HepG2 (cell line): ENCODE data around the gene GPR162. TPM values are rescaled to one million over a fixed set of nuclear protein-coding genes. Genes with fewer than 3 reads are reported as not detected.

ENCODE experiments used
- ATAC-seq: fragments of 200-7000 bp; cut with Tn5 transposase; 3 replicates; pipeline ENCODE4 v1.9.1; 2020; ENCODE audit warnings: mild to moderate bottlenecking, moderate library complexity
- BruUV-seq: library from RNA; stranded (reverse); fragments of 400-500 nt; replicated peaks from 2 replicates; lab custom pipeline; 2021; lab: Mats Ljungman, UMichigan
- CTCF ChIA-PET: fragments of 300-600 bp; formaldehyde crosslinking; extraction: SDS; loops from one replicate; lab custom pipeline; 2021; ENCODE audit warnings: low total read pairs, inconsistent platforms, low intra/inter-chr PET ratio; lab: Yijun Ruan, JAX
- POLR2A ChIA-PET: fragments of 350-600 bp; sonication (Branson Sonifier 250); formaldehyde crosslinking; loops from one replicate; lab custom pipeline; 2020; ENCODE audit warnings: antibody characterized with exemption, inconsistent platforms; lab: Yijun Ruan, JAX
- DNase-seq: peaks from one replicate; pipeline ENCODE4 v3.0.0-alpha.2; 2015; ENCODE audit warnings: low spot score
- FAIRE-seq: peaks from 3 replicates; lab custom pipeline; 2011; peaks lifted over from hg19 to GRCh38; lab: Jason Lieb, UNC
- H2AFZ ChIP-seq: one replicate; pipeline ENCODE4 v1.6.1; 2011; ENCODE audit warnings: low read length, inconsistent platforms
- H3K27ac ChIP-seq: fragments of 300-600 bp; 3 replicates; pipeline ENCODE4 v1.8.0; 2011; ENCODE audit warnings: mixed run types, mild to moderate bottlenecking, mixed read lengths, low read length, inconsistent platforms; ENCODE audit not compliant: insufficient read depth; ENCODE audit errors: extremely low read length
- H3K27me3 ChIP-seq, 2 experiments: fragments of 200-600 bp in 1 of 2; 2 replicates in 1 of 2; 3 replicates in 1 of 2; pipeline versions ENCODE4 v1.6.0 to v1.8.0; 2011; ENCODE audit warnings: low read length in 2 of 2, mild to moderate bottlenecking in 2 of 2, moderate library complexity in 2 of 2, inconsistent platforms in 1 of 2; ENCODE audit not compliant: insufficient read depth in 2 of 2, control insufficient read depth in 1 of 2
- H3K36me3 ChIP-seq, 2 experiments: fragments of 200-600 bp in 1 of 2; replicated peaks in 1 of 2; 2 replicates in 1 of 2; 3 replicates in 1 of 2; pipeline versions ENCODE4 v1.5.1 to v1.8.0; 2011; ENCODE audit warnings: low read length in 2 of 2, inconsistent platforms in 1 of 2; ENCODE audit not compliant: insufficient read depth in 2 of 2, control insufficient read depth in 1 of 2
- H3K4me1 ChIP-seq: 2 replicates; pipeline ENCODE4 v1.5.1; 2012; ENCODE audit warnings: low read length, inconsistent platforms; ENCODE audit not compliant: insufficient read depth
- H3K4me2 ChIP-seq: 2 replicates; pipeline ENCODE4 v1.6.0; 2011; ENCODE audit warnings: low read depth, low read length, inconsistent platforms
- H3K4me3 ChIP-seq, 3 experiments: fragments of 200-600 bp in 1 of 3; sonication (generic), shearing (Covaris generic) in 1 of 3; replicated peaks in 1 of 3; 2 replicates each; pipeline ENCODE4 v1.5.1; 2011 to 2016; ENCODE audit warnings: low read length in 3 of 3, inconsistent platforms in 2 of 3, low read depth in 2 of 3, mild to moderate bottlenecking in 2 of 3, control low read depth in 1 of 3, mixed read lengths in 1 of 3; ENCODE audit not compliant: insufficient read depth in 1 of 3
- H3K79me2 ChIP-seq: one replicate; pipeline ENCODE4 v1.6.1; 2011; ENCODE audit warnings: low read length, inconsistent platforms; ENCODE audit not compliant: insufficient read depth
- H3K9ac ChIP-seq: 2 replicates; pipeline ENCODE4 v1.6.0; 2011; ENCODE audit warnings: mild to moderate bottlenecking, low read depth, low read length, inconsistent platforms; ENCODE audit not compliant: insufficient read depth
- H3K9me3 ChIP-seq: 2 replicates; pipeline ENCODE4 v1.5.1; 2012; ENCODE audit warnings: mild to moderate bottlenecking, low read length
- H4K20me1 ChIP-seq: 2 replicates; pipeline ENCODE4 v1.6.0; 2011; ENCODE audit warnings: inconsistent platforms, mild to moderate bottlenecking, low read length, moderate library complexity; ENCODE audit not compliant: insufficient read depth
- DNMT1 ChIP-seq: sonication (generic); formaldehyde crosslinking; IDR thresholded peaks from 2 replicates; pipeline ENCODE4 v1.5.1; 2020; ENCODE audit warnings: mild to moderate bottlenecking, missing genetic modification reagents
- ELF3 ChIP-seq: IDR thresholded peaks from 2 replicates; pipeline ENCODE4 v1.6.1; 2016; ENCODE audit warnings: missing genetic modification reagents, missing compliant biosample characterization
- KMT2A ChIP-seq: sonication (generic); formaldehyde crosslinking; IDR thresholded peaks from 2 replicates; pipeline ENCODE4 v1.4.0; 2020; ENCODE audit warnings: missing genetic modification reagents
- MZF1 ChIP-seq: sonication (generic); formaldehyde crosslinking; IDR thresholded peaks from 2 replicates; pipeline ENCODE4 v1.8.1; 2023; ENCODE audit warnings: mild to moderate bottlenecking, missing genetic modification reagents, borderline replicate concordance
- POGZ ChIP-seq: sonication (generic); formaldehyde crosslinking; IDR thresholded peaks from 2 replicates; pipeline ENCODE4 v1.4.0; 2020; ENCODE audit warnings: mild to moderate bottlenecking, missing genetic modification reagents
- TBL1XR1 ChIP-seq: fragments of 150-350 bp; IDR thresholded peaks from 2 replicates; pipeline ENCODE4 v1.6.1; 2014; ENCODE audit warnings: borderline replicate concordance, low read length; ENCODE audit not compliant: partially characterized antibody
- THAP11 ChIP-seq: IDR thresholded peaks from 2 replicates; pipeline ENCODE4 v1.6.1; 2016; ENCODE audit warnings: missing biosample characterization, missing genetic modification reagents
- ZNF34 ChIP-seq: sonication (generic); formaldehyde crosslinking; IDR thresholded peaks from 2 replicates; pipeline ENCODE4 v1.4.0; 2020; ENCODE audit warnings: mild to moderate bottlenecking, missing genetic modification reagents, borderline replicate concordance
- ZNF354B ChIP-seq: sonication (generic); formaldehyde crosslinking; IDR thresholded peaks from 2 replicates; pipeline ENCODE4 v1.8.0; 2022; ENCODE audit warnings: mild to moderate bottlenecking, missing genetic modification reagents
- ZNF510 ChIP-seq: sonication (generic); formaldehyde crosslinking; IDR thresholded peaks from 2 replicates; pipeline ENCODE4 v1.4.0; 2020; ENCODE audit warnings: low read depth, mild to moderate bottlenecking, missing genetic modification reagents
- ZNF788 ChIP-seq: sonication (generic); formaldehyde crosslinking; IDR thresholded peaks from 2 replicates; pipeline ENCODE4 v1.5.0; 2020; ENCODE audit warnings: mild to moderate bottlenecking, missing genetic modification reagents, borderline replicate concordance
- ZNF816 ChIP-seq: sonication (generic); formaldehyde crosslinking; IDR thresholded peaks from 2 replicates; pipeline ENCODE4 v1.8.0; 2022; ENCODE audit warnings: missing genetic modification reagents, mild to moderate bottlenecking, borderline replicate concordance
- ZZZ3 ChIP-seq: sonication (generic); formaldehyde crosslinking; IDR thresholded peaks from 2 replicates; pipeline ENCODE4 v1.4.0; 2020; ENCODE audit warnings: missing genetic modification reagents, mild to moderate bottlenecking, borderline replicate concordance
- WGBS: methylation state at CpG from one replicate; pipeline ENCODE4 v1.1.6; 2017; ENCODE audit warnings: low lambda C conversion rate; 5-methylcytosine and 5-hydroxymethylcytosine counted together
- in situ Hi-C: cut with HindIII; loops from 2 replicates; pipeline ENCODE4 v1.10.0; 2017; ENCODE audit warnings: low pct_unique_long_range_greater_than_20kb; ENCODE audit not compliant: extremely low pct_ligation_motif_present
- intact Hi-C: fragments of 100-400 bp; cut with micrococcal nuclease; formaldehyde crosslinking; loops from one replicate; pipeline ENCODE4 v1.10.0; 2022; ENCODE audit not compliant: unreplicated experiment
- polyA plus RNA-seq, 8 experiments: library from polyadenylated mRNA; depleted of rRNA in 3 of 8; stranded (reverse) in 7 of 8; unstranded in 1 of 8; fragments of >200 nt; fragmentation: Illumina TruSeq in 4 of 8; extraction: Trizol in 4 of 8; gene quantifications; 2 replicates each; pipeline versions ENCODE4 v1.2.1 to v1.2.3, GENCODE V29; 2011 to 2016; ENCODE audit warnings: low read depth in 4 of 8, missing spikeins in 1 of 8, mixed read lengths in 1 of 8; ENCODE audit not compliant: insufficient read depth in 1 of 8
- total RNA-seq, 5 experiments: library from RNA; depleted of rRNA; stranded (reverse); fragments of >200 nt; fragmentation: Illumina TruSeq; extraction: Trizol; gene quantifications; 2 replicates each; pipeline ENCODE4 v1.2.3, GENCODE V29; 2016; ENCODE audit warnings: low read depth in 1 of 5
- TF ChIP-seq, protein P1 (sequence below): sonication (generic); formaldehyde crosslinking; IDR thresholded peaks from 2 replicates; pipeline ENCODE4 v1.5.0; 2020; ENCODE audit warnings: mild to moderate bottlenecking, missing genetic modification reagents, borderline replicate concordance
- TF ChIP-seq, protein P2 (sequence below): sonication (generic); formaldehyde crosslinking; IDR thresholded peaks from 2 replicates; pipeline ENCODE4 v1.4.0; 2020; ENCODE audit warnings: missing genetic modification reagents
- TF ChIP-seq, protein P3 (sequence below), 2 experiments: fragments of 450-650 bp in 1 of 2; sonication (generic) in 1 of 2; formaldehyde crosslinking; IDR thresholded peaks; 2 replicates each; pipeline versions ENCODE4 v1.5.0 to v1.8.0; 2020 to 2022; ENCODE audit warnings: mild to moderate bottlenecking in 1 of 2, missing genetic modification reagents in 1 of 2

Gene GPR162
- total and polyA plus RNA-seq, 2 of the 13 experiments (the other 11 are each of a cell fraction or from before 2014, with no cell fraction given) = 0.08 TPM; not detected in 1

DNA sequence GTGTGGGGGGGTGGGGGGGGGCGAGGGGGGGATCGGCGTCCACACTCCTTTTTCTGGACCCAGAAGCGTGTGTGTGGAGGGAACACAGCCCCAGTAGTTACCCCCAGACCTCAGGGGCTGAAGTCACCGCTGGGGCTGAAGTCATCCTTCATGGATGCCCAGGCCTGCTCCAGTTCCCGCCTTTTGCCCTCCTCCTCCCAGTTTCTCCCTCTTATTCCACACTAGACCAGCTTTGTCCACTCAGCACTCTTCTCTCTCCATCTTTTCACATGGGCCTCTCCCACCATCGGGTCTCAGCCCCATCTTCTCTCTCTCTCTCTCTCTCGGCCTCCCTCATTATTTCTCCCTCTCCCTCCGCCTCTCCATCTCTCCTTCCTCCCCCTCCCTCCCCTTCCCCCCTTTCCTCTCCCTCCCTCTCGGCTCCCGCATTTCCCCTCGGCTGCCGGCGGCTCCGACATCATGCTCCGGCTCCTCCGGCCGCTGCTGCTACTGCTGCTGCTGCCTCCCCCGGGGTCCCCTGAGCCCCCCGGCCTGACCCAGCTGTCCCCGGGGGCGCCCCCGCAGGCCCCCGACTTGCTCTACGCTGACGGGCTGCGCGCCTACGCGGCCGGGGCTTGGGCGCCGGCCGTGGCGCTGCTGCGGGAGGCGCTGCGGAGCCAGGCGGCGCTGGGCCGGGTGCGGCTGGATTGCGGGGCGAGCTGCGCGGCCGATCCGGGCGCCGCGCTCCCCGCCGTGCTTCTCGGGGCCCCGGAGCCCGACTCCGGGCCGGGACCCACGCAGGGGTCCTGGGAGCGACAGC, 6.6 kb downstream of the GPR162 start, which contains the start of gene P3H3 (continued):
- TF ChIP-seq, protein P1, sequence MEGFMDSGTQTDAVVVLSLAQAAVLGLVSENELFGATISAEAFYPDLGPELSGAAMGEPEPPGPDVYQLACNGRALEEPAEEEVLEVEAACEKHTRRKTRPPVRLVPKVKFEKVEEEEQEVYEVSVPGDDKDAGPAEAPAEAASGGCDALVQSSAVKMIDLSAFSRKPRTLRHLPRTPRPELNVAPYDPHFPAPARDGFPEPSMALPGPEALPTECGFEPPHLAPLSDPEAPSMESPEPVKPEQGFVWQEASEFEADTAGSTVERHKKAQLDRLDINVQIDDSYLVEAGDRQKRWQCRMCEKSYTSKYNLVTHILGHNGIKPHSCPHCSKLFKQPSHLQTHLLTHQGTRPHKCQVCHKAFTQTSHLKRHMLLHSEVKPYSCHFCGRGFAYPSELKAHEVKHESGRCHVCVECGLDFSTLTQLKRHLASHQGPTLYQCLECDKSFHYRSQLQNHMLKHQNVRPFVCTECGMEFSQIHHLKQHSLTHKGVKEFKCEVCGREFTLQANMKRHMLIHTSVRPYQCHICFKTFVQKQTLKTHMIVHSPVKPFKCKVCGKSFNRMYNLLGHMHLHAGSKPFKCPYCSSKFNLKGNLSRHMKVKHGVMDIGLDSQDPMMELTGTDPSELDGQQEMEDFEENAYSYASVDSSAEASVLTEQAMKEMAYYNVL = peak; percentile 20; the same call in 1 of the 2 replicates
- TF ChIP-seq MZF1 (no peak), ZNF816 (CRISPR knock-in tag) (no peak), ZNF34 (CRISPR knock-in tag) (no peak), ZNF788 (no peak), TBL1XR1 (no peak), THAP11 (no peak), ELF3 (CRISPR knock-in tag) (no peak)

DNA sequence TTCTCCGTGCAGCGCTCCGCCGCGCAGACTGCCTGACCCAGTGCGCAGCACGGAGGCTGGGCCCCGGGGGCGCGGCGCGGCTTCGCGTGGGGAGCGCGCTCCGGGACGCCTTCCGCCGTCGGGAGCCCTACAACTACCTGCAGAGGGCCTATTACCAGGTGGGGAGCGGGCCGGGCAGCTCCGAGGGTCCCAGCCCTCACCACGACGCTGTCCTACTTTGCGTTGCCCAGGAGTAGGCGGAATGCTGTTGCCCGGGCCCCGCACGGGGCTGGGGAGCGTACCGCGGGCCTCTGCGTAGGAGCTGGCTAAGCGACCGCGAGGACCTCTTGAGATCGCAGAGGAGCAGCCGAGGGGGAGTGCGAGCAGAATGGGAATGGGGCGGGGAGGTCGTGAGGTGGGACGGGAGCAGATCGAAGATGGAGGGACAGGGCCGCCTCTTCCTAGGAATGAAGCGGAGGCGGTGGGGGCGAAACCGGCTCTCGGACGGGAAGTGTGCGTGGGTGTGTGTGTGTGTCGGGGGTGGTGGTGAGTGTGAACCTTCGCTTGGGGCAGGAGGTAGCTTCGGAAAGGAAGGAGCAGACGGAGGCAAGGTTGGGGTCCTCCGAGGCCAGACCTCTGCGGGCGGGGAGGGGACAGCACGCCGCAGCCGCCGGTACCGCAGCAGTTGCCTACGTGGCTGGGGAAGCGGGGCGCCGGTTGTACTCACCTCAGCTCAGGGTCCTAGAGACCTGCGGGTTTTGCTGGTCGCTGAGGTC, 7.3 kb downstream of the GPR162 start:
- in situ Hi-C loops = loop anchor here (5.0 kb wide), 1 partner anchor 77 kb away; the partner anchor contains the start of gene MLF2
- Histone ChIP-seq H3K4me1 (peaks cover 24% of the 10 kb centered on the region), H4K20me1 (no peaks in the 10 kb centered on the region), H3K9ac (peak overlapping the region; percentile 97), H3K27ac (peak overlapping the region; percentile 86), H3K36me3 (peaks cover 13 to 21% of the 10 kb centered on the region in 2 experiments; a peak in 4 of 5 replicates), H3K79me2 (peaks cover 16% of the 10 kb centered on the region), H3K27me3 (no peaks in the 10 kb centered on the region), H3K9me3 (no peaks in the 10 kb centered on the region), H2AFZ (no peak overlapping the region), H3K4me3 (peak overlapping the region; percentile 82 to 100 (median 86)), H3K4me2 (peak overlapping the region; percentile 85)
- ChIA-PET POLR2A (interaction anchor here (1.3 to 4.7 kb wide), 7 partner anchors 23 to 215 kb away, joined by 3 to 20 read pairs (median 8); partner anchors contain the start of genes CDCA3, COPS7A, MLF2 and PTMS), CTCF (no interaction called here)
- WGBS = 1% methylated on average over 32 of the region's 71 CpGs
- ATAC-seq = peak; percentile 69
- intact Hi-C loops = loop anchor here (1.0 to 10.0 kb wide), 2 partner anchors 94 to 214 kb away; no protein-coding TSS in a partner anchor
- DNase-seq = no peak
- BruUV-seq = TSS peak; percentile 78
- FAIRE-seq = no peak
- TF ChIP-seq ZNF510 (0 out of 2 replicates have a peak, but pooled peaks have one; percentile 2), ZZZ3 (no peak), KMT2A (CRISPR knock-in tag) (no peak; the same call in 1 of the 2 replicates), POGZ (CRISPR knock-in tag) (no peak; the same call in 1 of the 2 replicates), ZNF354B (CRISPR knock-in tag) (no peak), DNMT1 (no peak)
- TF ChIP-seq, protein P2, sequence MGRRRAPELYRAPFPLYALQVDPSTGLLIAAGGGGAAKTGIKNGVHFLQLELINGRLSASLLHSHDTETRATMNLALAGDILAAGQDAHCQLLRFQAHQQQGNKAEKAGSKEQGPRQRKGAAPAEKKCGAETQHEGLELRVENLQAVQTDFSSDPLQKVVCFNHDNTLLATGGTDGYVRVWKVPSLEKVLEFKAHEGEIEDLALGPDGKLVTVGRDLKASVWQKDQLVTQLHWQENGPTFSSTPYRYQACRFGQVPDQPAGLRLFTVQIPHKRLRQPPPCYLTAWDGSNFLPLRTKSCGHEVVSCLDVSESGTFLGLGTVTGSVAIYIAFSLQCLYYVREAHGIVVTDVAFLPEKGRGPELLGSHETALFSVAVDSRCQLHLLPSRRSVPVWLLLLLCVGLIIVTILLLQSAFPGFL = no peak
- TF ChIP-seq, protein P3, sequence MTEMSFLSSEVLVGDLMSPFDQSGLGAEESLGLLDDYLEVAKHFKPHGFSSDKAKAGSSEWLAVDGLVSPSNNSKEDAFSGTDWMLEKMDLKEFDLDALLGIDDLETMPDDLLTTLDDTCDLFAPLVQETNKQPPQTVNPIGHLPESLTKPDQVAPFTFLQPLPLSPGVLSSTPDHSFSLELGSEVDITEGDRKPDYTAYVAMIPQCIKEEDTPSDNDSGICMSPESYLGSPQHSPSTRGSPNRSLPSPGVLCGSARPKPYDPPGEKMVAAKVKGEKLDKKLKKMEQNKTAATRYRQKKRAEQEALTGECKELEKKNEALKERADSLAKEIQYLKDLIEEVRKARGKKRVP (CRISPR knock-in tag; IDR thresholded peaks at IDR 0.05) = no peak
